ENCODE results near the gene ZNF784. TPM values are rescaled to one million over a fixed set of nuclear protein-coding genes. Genes with fewer than 3 reads are reported as not detected.
A peak's percentile ranks its signal among the peaks of the same experiment; 100 is the strongest.

ZNF784 gene
- total and polyA plus RNA-seq, 2 of the 4 experiments (the other 2 are of a cell fraction): 2.5 to 3.7 TPM

DNA sequence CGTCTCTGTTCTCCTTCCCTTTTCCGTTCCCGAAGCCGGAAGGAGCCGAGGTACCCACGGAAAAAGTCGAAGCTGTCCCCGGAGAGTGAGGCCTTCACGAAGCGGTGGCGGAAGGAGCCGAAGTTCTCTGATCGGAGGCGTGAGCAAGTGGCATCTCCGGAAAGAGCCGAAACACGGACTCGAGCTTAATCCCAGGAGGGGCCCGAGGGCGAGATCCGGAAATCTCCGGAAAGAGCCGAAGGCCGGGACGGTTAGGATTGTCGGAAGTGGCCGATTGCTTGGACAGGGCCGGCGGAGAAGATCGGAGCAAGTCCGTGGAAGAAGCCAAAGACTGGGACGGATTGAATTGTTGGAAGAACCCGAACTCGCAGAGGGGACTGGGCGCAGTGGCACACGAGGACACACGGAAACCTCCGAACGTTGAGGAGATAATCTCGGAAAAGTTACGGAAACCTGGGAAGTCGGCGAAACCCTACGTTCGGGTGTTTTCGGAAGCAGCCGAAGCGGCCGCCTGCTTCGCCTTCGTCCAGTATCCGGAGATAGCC, 30.0 kb upstream of the ZNF784 start:
- Histone ChIP-seq H2BK15ac (ENCODE audit: low read depth, low read length) (peak overlapping the region; percentile 92; the same call in 1 of the 3 replicates), H3K4me3 (ENCODE audit: insufficient read depth, low read depth, low read length) (peak overlapping the region; percentile 71), H3K9me1 (ENCODE audit: insufficient read depth, low read length) (peaks cover 13% of the 10 kb centered on the region), H2AK5ac (ENCODE audit: low read depth, low read length) (peak overlapping the region; percentile 97), H3K9me3 (ENCODE audit: control insufficient read depth, insufficient read depth, low read length) (no peaks in the 10 kb centered on the region), H3K27me3 (ENCODE audit: control insufficient read depth, insufficient read depth, low read length) (no peaks in the 10 kb centered on the region), H2BK120ac (ENCODE audit: low read depth, low read length) (peak overlapping the region; percentile 95), H3K79me1 (ENCODE audit: low read depth in 1 of 2, low read length in 2 of 2) (peaks cover 0 to 10% of the 10 kb centered on the region in 2 experiments; a peak in 1 of 4 replicates), H2AFZ (replicated peaks; ENCODE audit: low read length, poor library complexity) (peak overlapping the region; percentile 98), H4K5ac (ENCODE audit: low read depth, low read length) (peak overlapping the region; percentile 97), H3K18ac (ENCODE audit: low read depth, low read length) (peak overlapping the region; percentile 96), H2BK20ac (ENCODE audit: low read depth, low read length) (peak overlapping the region; percentile 74; the same call in 1 of the 2 replicates), H4K20me1 (ENCODE audit: insufficient read depth, low read length) (peaks cover 49% of the 10 kb centered on the region), H4K91ac (ENCODE audit: insufficient read depth, low read depth, low read length) (peak overlapping the region; percentile 99), H3K9ac (ENCODE audit: low read depth, low read length) (peak overlapping the region; percentile 99), H3K56ac (ENCODE audit: extremely low read depth, insufficient read depth, low read length) (peak overlapping the region; percentile 100), H3K27ac (ENCODE audit: insufficient read depth, low read length) (peak overlapping the region; percentile 98), H2AK9ac (replicated peaks; ENCODE audit: low read depth, low read length, poor library complexity) (peak overlapping the region; percentile 99), H3K36me3 (ENCODE audit: control insufficient read depth, insufficient read depth, low read length) (peaks cover 8% of the 10 kb centered on the region), H3K23ac (ENCODE audit: low read depth, low read length) (peak overlapping the region; percentile 100), H3K14ac (replicated peaks; ENCODE audit: low read depth, low read length) (peak overlapping the region; percentile 100), H2BK5ac (ENCODE audit: low read depth, low read length, poor library complexity, severe bottlenecking) (peak overlapping the region; percentile 94), H3K4me1 (ENCODE audit: control insufficient read depth, insufficient read depth, low read length) (peaks cover 10% of the 10 kb centered on the region), H3K4ac (ENCODE audit: low read depth, low read length) (peak overlapping the region; percentile 99), H4K8ac (ENCODE audit: low read depth in 2 of 2, low read length in 2 of 2) (peak overlapping the region; percentile 98 to 100), H3K4me2 (ENCODE audit: low read depth, low read length) (peak overlapping the region; percentile 81)
- peak; percentile 2; the same call in 1 of the 2 replicates for TF ChIP-seq POLR2A (IDR thresholded peaks at IDR 0.05; ENCODE audit: low read depth, low read length)
- TF ChIP-seq MXI1 (IDR thresholded peaks at IDR 0.05; ENCODE audit: borderline replicate concordance, low read depth, low read length): no peak
- no peak for TF ChIP-seq NFE2L2 (IDR thresholded peaks at IDR 0.05; ENCODE audit: low read depth, low read length)
- TF ChIP-seq, protein P1, sequence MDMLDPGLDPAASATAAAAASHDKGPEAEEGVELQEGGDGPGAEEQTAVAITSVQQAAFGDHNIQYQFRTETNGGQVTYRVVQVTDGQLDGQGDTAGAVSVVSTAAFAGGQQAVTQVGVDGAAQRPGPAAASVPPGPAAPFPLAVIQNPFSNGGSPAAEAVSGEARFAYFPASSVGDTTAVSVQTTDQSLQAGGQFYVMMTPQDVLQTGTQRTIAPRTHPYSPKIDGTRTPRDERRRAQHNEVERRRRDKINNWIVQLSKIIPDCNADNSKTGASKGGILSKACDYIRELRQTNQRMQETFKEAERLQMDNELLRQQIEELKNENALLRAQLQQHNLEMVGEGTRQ (IDR thresholded peaks at IDR 0.05; ENCODE audit: low read depth, low read length): no peak
- TF ChIP-seq RFX5 (IDR thresholded peaks at IDR 0.05; ENCODE audit: low read depth, low read length): no peak
- no peak for TF ChIP-seq SMC3 (IDR thresholded peaks at IDR 0.05; ENCODE audit: low read depth, low read length)
- DNase-seq: peak; percentile 99
- WGBS, 2 experiments (ENCODE audit: extremely low coverage in 2 of 2, insufficient read length in 1 of 2): 0% methylated on average over 22 of the region's 52 CpGs; no CpG with 5 or more reads in 1 of the 2 experiments
- no TSS peak for BruUV-seq (replicated peaks)
- POLR2A ChIA-PET (ENCODE audit: unreplicated experiment): interaction anchor here (0.6 to 1.1 kb wide), 7 partner anchors 10 to 1786 kb away, joined by 3 to 8 read pairs (median 5); no protein-coding TSS in a partner anchor
- in situ Hi-C loops (cut with MboI; ENCODE audit: low sequenced_read_pairs): loop anchor here (25.0 kb wide), 2 partner anchors 1192 to 1517 kb away; partner anchors contain the start of genes CDC42EP5, CNOT3 and LENG9
- ATAC-seq (ENCODE audit: low read depth): peak; percentile 81
- CTCF ChIA-PET: interaction anchor here (0.6 to 1.1 kb wide), 5 partner anchors 17 to 48 kb away, joined by 3 to 5 read pairs (median 3); no protein-coding TSS in a partner anchor
- dilution Hi-C loops (cut with HindIII; ENCODE audit: low sequenced_read_pairs, unreplicated experiment): no loop called here
- intact Hi-C loops (cut with micrococcal nuclease): loop anchor here (2.0 kb wide), 1 partner anchor 20 kb away; the partner anchor contains the start of gene EPN1

Measured in IMR-90 (cell line).